Uterine smooth muscle cell (primary cell): Measurements from ENCODE around the gene HERPUD2. TPM values are rescaled to one million over a fixed set of nuclear protein-coding genes. Genes with fewer than 3 reads are reported as not detected.

ENCODE experiments used
- total RNA-seq: library from RNA; depleted of rRNA; stranded (reverse); fragments of >200 nt; gene quantifications from 2 replicates; pipeline ENCODE4 v1.2.3, GENCODE V29; 2014

The HERPUD2 gene, protein sequence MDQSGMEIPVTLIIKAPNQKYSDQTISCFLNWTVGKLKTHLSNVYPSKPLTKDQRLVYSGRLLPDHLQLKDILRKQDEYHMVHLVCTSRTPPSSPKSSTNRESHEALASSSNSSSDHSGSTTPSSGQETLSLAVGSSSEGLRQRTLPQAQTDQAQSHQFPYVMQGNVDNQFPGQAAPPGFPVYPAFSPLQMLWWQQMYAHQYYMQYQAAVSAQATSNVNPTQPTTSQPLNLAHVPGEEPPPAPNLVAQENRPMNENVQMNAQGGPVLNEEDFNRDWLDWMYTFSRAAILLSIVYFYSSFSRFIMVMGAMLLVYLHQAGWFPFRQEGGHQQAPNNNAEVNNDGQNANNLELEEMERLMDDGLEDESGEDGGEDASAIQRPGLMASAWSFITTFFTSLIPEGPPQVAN
- total RNA-seq, result 16.3 and 16.6 TPM in 2 replicates

DNA sequence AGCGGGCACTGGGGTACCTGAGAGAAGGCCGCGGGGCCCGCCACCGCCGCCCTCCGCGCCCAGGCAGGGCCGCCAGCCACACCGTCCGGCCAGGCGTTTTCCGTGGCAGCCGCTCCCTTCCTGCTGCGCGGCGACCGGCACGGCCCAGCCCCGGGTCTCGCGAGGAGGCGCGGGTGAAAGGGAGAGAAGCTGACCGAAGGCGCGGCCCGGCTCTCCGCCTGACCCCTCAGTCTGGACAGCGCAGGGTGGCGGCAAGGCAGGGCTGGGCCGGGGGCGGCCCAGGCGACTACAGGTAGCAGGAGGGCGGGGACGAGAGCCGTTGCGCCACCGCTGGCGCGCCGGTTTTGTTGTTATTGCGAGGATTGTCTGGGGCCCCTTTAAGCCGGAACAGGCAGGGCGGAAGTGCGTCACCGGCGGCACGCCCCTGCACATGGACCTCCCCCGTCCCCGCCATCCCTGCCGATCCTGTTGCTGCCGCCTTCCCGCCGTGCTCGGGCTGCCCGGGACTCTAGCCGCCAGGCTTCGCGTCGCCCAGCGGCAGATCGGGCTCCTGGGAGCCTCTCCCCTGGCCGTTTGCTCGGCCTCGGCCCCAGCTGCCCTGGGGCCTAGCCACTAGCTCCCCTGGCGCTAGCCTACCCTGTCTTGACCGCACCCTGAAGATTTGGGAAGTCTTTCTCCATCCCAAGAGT lies at the start of gene HERPUD2:
HERPUD2 (minus strand) TSS at position 352 of the 689 bp plus-strand sequence. CDS start 805 bp downstream, outside the sequence.

Other genes starting within 250 kb of the HERPUD2 start
- 207 and 286 TPM in 2 replicates for gene SEPTIN7, start 105.9 kb upstream of the HERPUD2 start, total RNA-seq